ENCODE data around the gene CTXND1. TPM values are rescaled to one million over a fixed set of nuclear protein-coding genes. Genes with fewer than 3 reads are reported as not detected.

The CTXND1 gene
- total RNA-seq, 2 experiments from 2014 or later: not detected

DNA sequence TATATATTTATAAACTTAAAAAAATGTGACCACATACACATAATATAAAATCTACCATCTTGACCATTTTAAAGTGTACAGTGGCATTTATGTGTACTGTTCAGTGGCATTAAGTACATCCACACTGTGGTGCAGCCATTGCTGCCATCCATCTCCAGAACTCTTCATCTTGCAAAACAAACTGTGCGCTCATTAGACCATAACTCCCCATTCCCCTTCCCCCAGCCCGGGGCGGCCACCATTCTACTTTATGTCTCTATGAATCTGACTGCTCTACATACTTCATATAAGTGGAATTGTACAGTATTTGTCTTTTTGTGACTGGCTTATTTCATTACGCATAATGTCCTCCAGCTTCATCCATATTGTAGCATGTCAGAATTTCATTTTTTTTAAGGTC, 47.8 kb downstream of the CTXND1 start:
- ATAC-seq: no peak

DNA sequence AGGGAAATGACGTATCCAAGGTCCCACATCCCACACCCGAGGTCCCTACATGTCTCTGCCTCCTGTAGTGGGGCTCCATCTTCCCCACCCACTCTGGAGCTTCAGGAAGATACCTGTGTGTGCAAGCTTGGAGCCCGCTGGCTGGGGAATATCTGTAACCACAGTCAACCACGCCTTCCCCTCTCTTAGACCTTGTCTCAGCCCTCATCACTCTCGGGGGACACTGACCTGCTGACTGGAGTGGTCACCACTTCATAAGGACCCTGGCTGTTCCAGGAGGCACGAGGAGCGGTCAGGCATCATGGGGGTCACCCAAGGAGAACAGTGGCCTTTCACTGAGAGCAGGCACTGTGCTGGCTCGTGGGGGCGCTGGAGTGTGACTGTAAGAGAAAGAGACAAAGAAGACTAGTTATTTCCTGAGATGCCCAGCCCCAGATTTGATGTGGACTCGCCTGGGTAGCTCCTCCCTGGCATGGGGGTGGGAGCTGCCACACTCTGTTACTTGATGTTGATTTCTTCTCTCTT, 48.6 kb downstream of the CTXND1 start:
- intact Hi-C loops (cut with DNase I, micrococcal nuclease): no loop called here
- Mint-ChIP-seq H3K27ac (no peak overlapping the region), H3K4me3 (no peak overlapping the region), H3K36me3 (ENCODE audit: low read depth) (no peaks in the 10 kb centered on the region), H3K4me1 (no peaks in the 10 kb centered on the region), H3K27me3 (peaks cover 19% of the 10 kb centered on the region), H3K9me3 (ENCODE audit: low read depth) (no peaks in the 10 kb centered on the region)
- ChIA-PET POLR2A (no interaction called here), CTCF (interaction anchor here (0.6 kb wide), 1 partner anchor 127 kb away, joined by 3 read pairs; no protein-coding TSS in a partner anchor)
- ATAC-seq (no peak), DNase-seq (no peak)

More for the DNA sequence above, 47.8 kb downstream of the CTXND1 start:
- POLR2A ChIA-PET: no interaction called here
- intact Hi-C loops (cut with DNase I, micrococcal nuclease): no loop called here
- Mint-ChIP-seq H3K4me1 (no peaks in the 10 kb centered on the region), H3K36me3 (ENCODE audit: low read depth) (no peaks in the 10 kb centered on the region), H3K9me3 (ENCODE audit: low read depth) (no peaks in the 10 kb centered on the region), H3K27me3 (peaks cover 19% of the 10 kb centered on the region), H3K4me3 (no peak overlapping the region), H3K27ac (no peak overlapping the region)
- CTCF ChIA-PET: interaction anchor here (0.6 to 0.7 kb wide), 2 partner anchors 128 to 385 kb away, joined by 3 to 4 read pairs; no protein-coding TSS in a partner anchor
- DNase-seq: no peak

DNA sequence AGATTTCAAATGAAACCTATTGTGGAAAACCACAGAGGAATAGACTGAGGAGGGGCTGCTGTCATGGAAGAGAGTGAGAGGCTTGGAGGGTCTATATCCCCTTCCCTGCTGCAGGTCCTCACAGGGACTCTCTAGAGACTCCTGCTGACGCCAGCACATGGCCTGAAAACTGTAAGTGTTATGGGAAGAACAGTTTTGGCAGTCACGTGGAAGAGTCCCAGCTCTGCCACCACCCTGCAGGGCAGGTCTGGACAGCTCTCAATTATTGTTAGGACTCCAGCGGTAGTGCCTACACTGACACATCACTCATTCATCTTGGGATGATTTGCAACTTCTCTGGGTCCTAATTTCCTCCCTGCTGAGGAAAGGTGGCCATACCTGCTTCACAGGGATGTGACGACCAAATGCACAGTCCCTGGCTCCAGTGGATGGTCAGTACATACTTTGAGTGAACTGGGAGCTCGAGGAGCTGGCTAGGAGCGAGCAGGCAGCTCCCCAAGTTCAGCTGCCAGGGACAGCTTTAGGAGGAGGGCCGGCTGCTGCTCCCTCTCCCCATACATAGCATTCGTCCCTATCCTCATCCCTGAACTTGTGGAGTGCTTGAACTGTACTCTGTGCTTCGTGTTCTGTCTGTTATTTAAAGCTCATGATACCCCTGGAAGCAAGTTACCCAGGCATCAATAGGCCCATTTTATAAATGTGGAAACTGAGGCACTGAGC, 49.2 kb downstream of the CTXND1 start:
- Mint-ChIP-seq H3K4me3 (no peak overlapping the region), H3K4me1 (no peaks in the 10 kb centered on the region), H3K27ac (no peak overlapping the region), H3K9me3 (ENCODE audit: low read depth) (no peaks in the 10 kb centered on the region), H3K36me3 (ENCODE audit: low read depth) (no peaks in the 10 kb centered on the region), H3K27me3 (peaks cover 16% of the 10 kb centered on the region)
- ATAC-seq (no peak), DNase-seq (no peak)
- intact Hi-C loops (cut with DNase I, micrococcal nuclease): no loop called here
- ChIA-PET POLR2A (no interaction called here), CTCF (no interaction called here)

DNA sequence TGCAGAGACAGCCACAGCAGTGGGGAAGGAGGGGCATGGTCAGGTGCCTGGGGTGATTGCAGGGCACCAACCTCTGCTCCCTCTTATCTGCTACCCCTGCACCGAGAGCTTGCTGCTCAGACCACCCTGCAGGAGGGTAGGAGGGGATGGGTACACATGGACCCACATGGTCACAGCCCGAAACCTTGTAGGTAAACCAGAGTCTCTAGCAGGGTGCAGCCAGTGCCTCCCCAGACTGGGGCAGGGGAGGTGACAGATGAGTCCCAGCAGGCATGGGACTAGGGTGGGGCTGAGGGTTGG, 50.0 kb downstream of the CTXND1 start:
- Mint-ChIP-seq H3K27me3 (peaks cover 9% of the 10 kb centered on the region), H3K9me3 (ENCODE audit: low read depth) (no peaks in the 10 kb centered on the region), H3K36me3 (ENCODE audit: low read depth) (no peaks in the 10 kb centered on the region), H3K27ac (no peak overlapping the region), H3K4me1 (no peaks in the 10 kb centered on the region), H3K4me3 (no peak overlapping the region)
- intact Hi-C loops (cut with DNase I, micrococcal nuclease): no loop called here
- ChIA-PET POLR2A (no interaction called here), CTCF (no interaction called here)
- no peak for DNase-seq
- ATAC-seq: no peak

DNA sequence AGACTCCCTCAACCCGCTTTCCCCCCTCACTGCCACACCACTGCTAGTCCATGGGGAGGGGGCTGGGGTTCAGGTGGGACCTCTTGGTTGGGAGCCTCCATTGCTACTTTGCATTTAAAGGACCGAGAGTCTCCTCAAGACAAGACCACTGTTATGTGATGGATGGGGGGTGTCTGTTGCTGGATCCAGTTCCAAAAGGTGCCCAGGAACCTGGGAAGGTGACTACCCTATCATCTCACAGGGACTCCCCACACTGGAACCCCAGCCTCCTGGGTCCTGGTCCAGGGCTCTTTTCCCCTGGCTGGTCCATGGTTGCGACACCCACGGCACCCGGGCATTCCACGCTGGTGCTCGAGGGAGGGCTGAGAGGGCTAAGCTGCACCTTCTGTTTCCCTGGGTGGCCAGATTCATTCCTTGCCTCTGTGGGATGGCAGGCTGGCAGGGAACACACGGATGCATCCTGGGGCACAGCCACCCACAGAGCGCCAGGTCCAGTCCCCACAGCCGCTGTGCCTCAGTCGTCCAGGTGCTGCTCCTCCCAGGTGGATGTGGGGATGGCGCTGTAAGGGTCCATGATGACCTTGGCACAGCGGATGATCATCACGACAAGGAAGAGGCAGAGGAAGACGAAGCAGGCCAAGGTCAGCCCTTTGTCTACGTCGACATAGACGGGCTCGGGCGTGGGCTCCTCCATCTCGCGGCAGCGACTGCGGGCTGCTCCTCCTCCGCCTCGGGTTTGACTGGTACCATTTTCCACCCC, 50.6 kb downstream of the CTXND1 start:
- DNase-seq (no peak), ATAC-seq (no peak)
- ChIA-PET CTCF (no interaction called here), POLR2A (no interaction called here)
- peaks cover 5% of the 10 kb centered on the region for H3K27me3 Mint-ChIP-seq
- H3K4me3 Mint-ChIP-seq: no peak overlapping the region
- H3K4me1 Mint-ChIP-seq: no peaks in the 10 kb centered on the region
- no peaks in the 10 kb centered on the region for H3K9me3 Mint-ChIP-seq (ENCODE audit: low read depth)
- no peaks in the 10 kb centered on the region for H3K36me3 Mint-ChIP-seq (ENCODE audit: low read depth)
- intact Hi-C loops (cut with DNase I, micrococcal nuclease): no loop called here
- H3K27ac Mint-ChIP-seq: no peak overlapping the region

DNA sequence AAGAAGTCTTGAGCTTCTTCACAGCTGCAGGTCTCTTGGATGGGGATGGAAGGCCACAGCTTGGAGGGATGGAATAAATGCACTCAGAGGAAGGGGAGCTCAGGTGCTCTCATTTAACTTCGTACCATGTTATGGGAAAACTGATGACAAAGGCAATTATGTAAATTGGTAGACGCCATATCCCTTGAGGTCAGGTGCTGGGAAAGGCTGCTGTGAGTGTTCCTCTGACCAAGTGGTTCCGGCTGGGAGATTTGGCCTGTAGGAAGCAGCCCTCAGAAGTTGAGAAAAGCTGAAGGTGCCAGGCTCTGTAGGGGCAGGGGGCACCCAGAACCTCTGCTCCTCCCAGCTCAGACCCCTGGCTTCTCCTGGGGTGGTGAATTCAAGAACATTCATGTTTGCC, 52.1 kb downstream of the CTXND1 start:
- DNase-seq: no peak
- Mint-ChIP-seq H3K9me3 (ENCODE audit: low read depth) (no peaks in the 10 kb centered on the region), H3K27me3 (peaks cover 2% of the 10 kb centered on the region), H3K27ac (no peak overlapping the region), H3K4me3 (no peak overlapping the region), H3K4me1 (no peaks in the 10 kb centered on the region), H3K36me3 (ENCODE audit: low read depth) (no peaks in the 10 kb centered on the region)
- CTCF ChIA-PET: interaction anchor here (0.6 kb wide), 1 partner anchor 10 kb away, joined by 3 read pairs; no protein-coding TSS in a partner anchor
- no peak for ATAC-seq
- POLR2A ChIA-PET: no interaction called here
- intact Hi-C loops (cut with DNase I, micrococcal nuclease): no loop called here

DNA sequence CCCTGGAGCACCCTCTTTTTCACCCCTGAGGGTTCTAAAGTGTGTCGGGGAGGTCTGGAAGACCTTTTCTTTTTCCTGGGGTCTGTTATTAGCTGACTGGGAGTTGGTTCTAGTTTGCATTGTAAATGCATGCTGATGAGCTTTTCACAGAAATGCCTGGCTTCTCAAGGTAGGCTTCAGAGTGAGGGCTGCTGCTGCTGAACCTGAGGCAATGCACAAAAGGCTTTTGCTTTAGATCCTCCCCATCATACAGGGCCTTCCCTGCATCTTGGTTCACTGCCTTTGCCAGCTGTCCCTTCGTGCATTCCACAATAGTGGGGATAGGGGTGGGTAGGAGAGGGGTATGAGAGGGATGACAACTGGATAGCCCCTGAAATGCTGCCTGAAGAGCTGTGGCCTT, 52.6 kb downstream of the CTXND1 start:
- H3K36me3 Mint-ChIP-seq (ENCODE audit: low read depth): no peaks in the 10 kb centered on the region
- ChIA-PET POLR2A (no interaction called here), CTCF (interaction anchor here (0.6 kb wide), 1 partner anchor 10 kb away, joined by 3 read pairs; no protein-coding TSS in a partner anchor)

DNA sequence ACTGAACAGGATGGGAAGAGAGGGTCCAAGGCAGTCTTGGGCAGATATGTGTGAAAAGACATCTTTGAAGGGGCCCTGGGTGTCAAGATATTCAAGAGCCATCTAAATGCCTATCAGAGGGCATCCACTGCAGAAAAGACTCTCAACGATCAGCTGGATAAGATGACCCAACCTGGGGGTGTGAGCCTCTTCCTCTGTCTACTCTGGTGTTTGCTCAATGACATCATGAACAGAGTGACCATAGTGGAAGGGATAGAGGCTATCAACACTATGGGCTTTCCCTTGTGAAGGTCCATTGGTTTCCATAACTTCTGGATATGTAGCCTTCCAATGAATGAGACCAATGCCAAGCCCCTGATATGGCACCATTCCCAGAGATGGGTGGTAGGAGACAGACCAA, 57.1 kb downstream of the CTXND1 start:
- Mint-ChIP-seq H3K27ac (no peak overlapping the region), H3K9me3 (ENCODE audit: low read depth) (no peaks in the 10 kb centered on the region), H3K4me1 (no peaks in the 10 kb centered on the region), H3K4me3 (no peak overlapping the region), H3K36me3 (ENCODE audit: low read depth) (no peaks in the 10 kb centered on the region), H3K27me3 (no peaks in the 10 kb centered on the region)
- CTCF ChIA-PET: no interaction called here
- POLR2A ChIA-PET: no interaction called here
- intact Hi-C loops (cut with DNase I, micrococcal nuclease): no loop called here
- ATAC-seq: no peak
- DNase-seq: no peak

More for the DNA sequence above, 52.6 kb downstream of the CTXND1 start:
- Mint-ChIP-seq H3K27ac (no peak overlapping the region), H3K4me1 (no peaks in the 10 kb centered on the region), H3K27me3 (peaks cover 2% of the 10 kb centered on the region), H3K4me3 (no peak overlapping the region), H3K9me3 (ENCODE audit: low read depth) (no peaks in the 10 kb centered on the region)
- ATAC-seq: no peak
- intact Hi-C loops (cut with DNase I, micrococcal nuclease): no loop called here
- DNase-seq: no peak

DNA sequence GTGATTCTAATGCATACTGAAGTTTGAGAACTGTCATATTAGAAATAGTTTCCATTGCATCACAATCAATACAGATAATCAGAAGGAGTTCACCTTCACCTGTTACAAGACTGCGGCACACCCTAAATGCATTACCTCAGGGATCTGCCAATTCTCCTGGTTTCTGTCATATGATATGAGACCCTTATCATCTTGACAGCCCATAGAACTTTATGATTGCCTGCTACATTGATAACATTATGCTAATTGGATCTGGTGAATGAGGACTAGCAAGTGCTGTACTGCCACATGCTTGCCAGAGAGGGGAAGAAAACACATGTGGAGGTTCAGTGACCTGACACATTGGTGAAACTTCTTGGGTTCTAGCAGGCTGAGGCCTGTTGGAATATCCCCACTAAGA, 57.8 kb downstream of the CTXND1 start:
- Mint-ChIP-seq H3K4me1 (no peaks in the 10 kb centered on the region), H3K9me3 (ENCODE audit: low read depth) (no peaks in the 10 kb centered on the region), H3K27ac (no peak overlapping the region), H3K27me3 (no peaks in the 10 kb centered on the region), H3K4me3 (no peak overlapping the region), H3K36me3 (ENCODE audit: low read depth) (no peaks in the 10 kb centered on the region)
- no peak for DNase-seq
- CTCF ChIA-PET: no interaction called here
- intact Hi-C loops (cut with DNase I, micrococcal nuclease): no loop called here
- ATAC-seq: no peak
- POLR2A ChIA-PET: no interaction called here

DNA sequence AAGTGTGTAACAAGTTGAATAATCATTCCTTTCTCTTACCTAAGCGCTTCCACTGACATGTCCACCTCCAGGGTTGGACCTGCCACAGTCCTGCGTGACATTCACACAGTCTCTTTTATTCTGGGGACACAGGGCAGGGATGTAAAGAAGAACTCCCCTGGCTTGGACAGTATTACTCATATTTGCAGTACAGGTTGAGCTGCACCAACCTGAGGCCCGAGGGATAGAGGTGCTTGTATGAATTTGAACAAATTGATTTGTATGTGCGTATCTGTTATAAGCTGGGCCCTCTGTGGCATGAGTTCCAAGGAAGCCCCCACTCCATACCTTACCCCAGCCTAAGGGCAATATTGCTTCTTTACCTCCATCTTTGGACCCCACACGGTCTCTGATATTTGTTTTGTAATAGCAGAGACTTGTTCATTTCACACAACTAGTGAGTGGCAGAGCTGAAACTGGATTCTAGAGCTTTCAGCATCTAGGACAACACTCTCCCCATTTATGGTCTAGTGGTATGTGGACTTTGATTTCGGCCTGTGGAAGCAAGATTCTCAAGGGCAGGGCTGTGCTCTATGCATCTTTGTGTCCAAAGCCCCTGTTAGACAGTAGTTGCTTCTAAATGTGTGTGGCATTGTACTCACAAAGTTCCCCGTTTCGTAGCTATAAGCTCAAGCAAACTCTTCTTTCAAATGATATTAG, 60.0 kb downstream of the CTXND1 start:
- CTCF ChIA-PET: no interaction called here
- ATAC-seq (no peak), DNase-seq (no peak)
- H3K36me3 Mint-ChIP-seq (ENCODE audit: low read depth): peaks cover 10% of the 10 kb centered on the region
- no peaks in the 10 kb centered on the region for H3K9me3 Mint-ChIP-seq (ENCODE audit: low read depth)
- POLR2A ChIA-PET: no interaction called here
- no peaks in the 10 kb centered on the region for H3K27me3 Mint-ChIP-seq
- intact Hi-C loops (cut with DNase I, micrococcal nuclease): no loop called here
- H3K27ac Mint-ChIP-seq: no peak overlapping the region
- no peaks in the 10 kb centered on the region for H3K4me1 Mint-ChIP-seq
- no peak overlapping the region for H3K4me3 Mint-ChIP-seq

DNA sequence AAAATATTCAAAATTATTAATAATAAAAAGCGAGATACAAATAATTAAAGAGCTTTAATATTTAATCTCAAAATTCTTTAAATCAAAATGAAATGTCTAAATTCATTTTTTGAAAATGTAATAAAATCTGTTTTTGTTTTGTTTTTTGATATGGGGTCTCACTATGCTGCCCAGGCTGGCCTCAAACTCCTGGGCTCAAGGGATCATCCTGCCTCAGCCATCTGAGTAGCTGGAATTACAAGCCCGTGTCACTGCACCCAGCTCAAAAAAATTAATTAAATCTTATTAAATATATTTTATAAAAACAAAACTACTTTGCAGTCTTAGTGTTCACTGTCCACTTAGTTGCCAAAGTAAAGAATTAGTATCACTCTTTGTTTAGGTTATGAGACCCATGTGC, 60.8 kb downstream of the CTXND1 start:
- no peaks in the 10 kb centered on the region for H3K27me3 Mint-ChIP-seq

DNA sequence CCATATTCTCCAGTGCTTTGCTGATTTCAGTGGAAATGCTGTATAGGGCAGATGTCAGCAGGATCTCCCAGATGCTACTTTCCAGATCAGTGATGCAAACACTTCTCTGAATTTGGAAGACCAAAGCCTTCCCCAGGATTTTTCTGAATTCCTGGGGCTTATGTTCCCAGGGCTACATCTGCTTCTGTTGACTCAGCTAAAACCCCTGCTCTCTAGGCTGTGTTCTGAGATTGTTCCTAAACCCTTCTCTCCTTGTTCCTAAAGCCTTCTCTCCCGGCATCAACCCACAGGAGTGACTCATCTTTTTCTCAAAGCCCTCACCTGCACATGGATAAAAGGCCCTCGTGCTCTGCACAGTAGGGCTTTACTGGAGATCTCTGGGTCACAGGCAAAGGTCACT, 63.8 kb downstream of the CTXND1 start:
- Mint-ChIP-seq H3K27me3 (no peaks in the 10 kb centered on the region), H3K4me1 (no peaks in the 10 kb centered on the region), H3K4me3 (no peak overlapping the region), H3K9me3 (ENCODE audit: low read depth) (no peaks in the 10 kb centered on the region), H3K36me3 (ENCODE audit: low read depth) (peaks cover 38% of the 10 kb centered on the region), H3K27ac (no peak overlapping the region)
- ATAC-seq (no peak), DNase-seq (no peak)
- CTCF ChIA-PET: interaction anchor here (0.6 to 1.0 kb wide), 2 partner anchors 8 to 102 kb away, joined by 3 read pairs; no protein-coding TSS in a partner anchor
- intact Hi-C loops (cut with DNase I, micrococcal nuclease): no loop called here
- POLR2A ChIA-PET: no interaction called here

More for the DNA sequence above, 60.8 kb downstream of the CTXND1 start:
- H3K27ac Mint-ChIP-seq: no peak overlapping the region
- DNase-seq (no peak), ATAC-seq (no peak)
- ChIA-PET POLR2A (no interaction called here), CTCF (no interaction called here)
- intact Hi-C loops (cut with DNase I, micrococcal nuclease): no loop called here
- H3K4me1 Mint-ChIP-seq: no peaks in the 10 kb centered on the region
- H3K9me3 Mint-ChIP-seq (ENCODE audit: low read depth): no peaks in the 10 kb centered on the region
- H3K36me3 Mint-ChIP-seq (ENCODE audit: low read depth): peaks cover 17% of the 10 kb centered on the region
- no peak overlapping the region for H3K4me3 Mint-ChIP-seq

All from activated CD4-positive, alpha-beta T cell treated with anti-CD3 and anti-CD28 coated beads for 36 hours (primary cell).